HEK293 (cell line): Measurements from ENCODE around the gene DPH7.

Experiments used
- CTCF ChIA-PET: fragments of 350-600 bp; formaldehyde crosslinking; extraction: SDS; loops from one replicate; lab custom pipeline; 2021; ENCODE audit warnings: antibody characterized with exemption; lab: Yijun Ruan, JAX
- POLR2A ChIA-PET: fragments of 300-600 bp; formaldehyde crosslinking; extraction: SDS; loops from one replicate; lab custom pipeline; 2020; ENCODE audit warnings: antibody characterized with exemption, inconsistent platforms; lab: Yijun Ruan, JAX
- H3K27ac ChIP-seq: fragments of 200-500 bp; sonication (Bioruptor generic); 2 replicates; pipeline ENCODE4 v1.5.1; 2014; ENCODE audit warnings: low read depth, low read length, control low read depth, inconsistent platforms; ENCODE audit errors: extremely low read depth
- H3K36me3 ChIP-seq, 2 experiments: fragments of 200-500 bp in 1 of 2; sonication (Bioruptor generic) in 1 of 2; 1 replicate in 1 of 2; 2 replicates in 1 of 2; pipeline ENCODE4 v1.5.1; 2014 to 2017; ENCODE audit warnings: inconsistent platforms in 2 of 2, low read length in 2 of 2; ENCODE audit not compliant: control insufficient read depth in 2 of 2, insufficient read depth in 1 of 2
- H3K4me1 ChIP-seq: fragments of 200-500 bp; sonication (Bioruptor generic); 2 replicates; pipeline ENCODE4 v1.5.1; 2014; ENCODE audit warnings: mild to moderate bottlenecking, low read length, inconsistent platforms; ENCODE audit not compliant: control insufficient read depth, insufficient read depth
- H3K4me3 ChIP-seq: 2 replicates; pipeline ENCODE4 v1.5.1; 2011; ENCODE audit warnings: low read depth, mild to moderate bottlenecking, control low read depth, low read length, moderate library complexity
- H3K9me3 ChIP-seq: fragments of 200-500 bp; sonication (Bioruptor generic); 2 replicates; pipeline ENCODE4 v1.5.1; 2014; ENCODE audit warnings: low read depth, low read length, inconsistent platforms; ENCODE audit not compliant: control insufficient read depth, insufficient read depth
- CTCF ChIP-seq: fragments of 450-650 bp; formaldehyde crosslinking; IDR thresholded peaks from 2 replicates; pipeline ENCODE4 v1.5.1; 2016; ENCODE audit warnings: missing biosample characterization, missing genetic modification characterization
- GLI4 ChIP-seq: fragments of 450-650 bp; formaldehyde crosslinking; IDR thresholded peaks from 2 replicates; pipeline ENCODE4 v1.5.1; 2016; ENCODE audit warnings: missing biosample characterization, missing genetic modification characterization
- KLF9 ChIP-seq: fragments of 450-650 bp; formaldehyde crosslinking; IDR thresholded peaks from 2 replicates; pipeline ENCODE4 v1.5.1; 2016; ENCODE audit warnings: missing biosample characterization, missing genetic modification characterization, low read depth
- MYNN ChIP-seq: fragments of 450-650 bp; formaldehyde crosslinking; IDR thresholded peaks from 2 replicates; pipeline ENCODE4 v1.5.1; 2016; ENCODE audit warnings: missing biosample characterization, missing genetic modification characterization, borderline replicate concordance
- PRDM10 ChIP-seq: fragments of 450-650 bp; formaldehyde crosslinking; IDR thresholded peaks from 2 replicates; pipeline ENCODE4 v1.5.1; 2016; ENCODE audit warnings: missing biosample characterization, missing genetic modification characterization
- SP7 ChIP-seq: fragments of 450-650 bp; formaldehyde crosslinking; IDR thresholded peaks from 2 replicates; pipeline ENCODE4 v1.5.1; 2016; ENCODE audit warnings: missing biosample characterization, missing genetic modification characterization
- ZBTB21 ChIP-seq: fragments of 450-650 bp; formaldehyde crosslinking; IDR thresholded peaks from 2 replicates; pipeline ENCODE4 v1.5.1; 2017; ENCODE audit warnings: missing biosample characterization, missing genetic modification characterization
- ZIC2 ChIP-seq: fragments of 450-650 bp; formaldehyde crosslinking; IDR thresholded peaks from 2 replicates; pipeline ENCODE4 v1.5.1; 2016; ENCODE audit warnings: missing biosample characterization, missing genetic modification characterization
- ZNF221 ChIP-seq: fragments of 450-650 bp; formaldehyde crosslinking; IDR thresholded peaks from 2 replicates; pipeline ENCODE4 v1.5.1; 2017; ENCODE audit warnings: missing biosample characterization, missing genetic modification characterization, borderline replicate concordance
- ZNF416 ChIP-seq: fragments of 450-650 bp; formaldehyde crosslinking; IDR thresholded peaks from 2 replicates; pipeline ENCODE4 v1.5.1; 2016; ENCODE audit warnings: missing biosample characterization, missing genetic modification characterization
- ZNF600 ChIP-seq: fragments of 450-650 bp; formaldehyde crosslinking; IDR thresholded peaks from 2 replicates; pipeline ENCODE4 v1.5.1; 2016; ENCODE audit warnings: missing biosample characterization, missing genetic modification characterization
- ZNF645 ChIP-seq: fragments of 450-650 bp; formaldehyde crosslinking; IDR thresholded peaks from 2 replicates; pipeline ENCODE4; 2016; ENCODE audit warnings: missing biosample characterization, missing genetic modification characterization
- ZNF692 ChIP-seq: fragments of 450-650 bp; formaldehyde crosslinking; IDR thresholded peaks from 2 replicates; pipeline ENCODE4 v1.5.1; 2016; ENCODE audit warnings: missing biosample characterization, missing genetic modification characterization
- ZXDB ChIP-seq: fragments of 450-650 bp; formaldehyde crosslinking; IDR thresholded peaks from 2 replicates; pipeline ENCODE4 v1.5.1; 2016; ENCODE audit warnings: missing biosample characterization, missing genetic modification characterization

DPH7 gene

GRCh38 chr9:137581361-137582285 lies 2.9 kb upstream of the DPH7 start:
- Histone ChIP-seq H3K4me1 (no peaks in the 10 kb centered on the region; the same call in 1 of the 2 replicates), H3K36me3 (peaks cover 7 to 76% of the 10 kb centered on the region in 2 experiments; a peak in 2 of 3 replicates), H3K9me3 (no peaks in the 10 kb centered on the region), H3K27ac (no peak overlapping the region), H3K4me3 (no peak overlapping the region)
- TF ChIP-seq PRDM10 (tag by site-specific recombination), result peak; percentile 36; the same call in 1 of the 2 replicates
- no peak for TF ChIP-seq MYNN (tag by site-specific recombination)
- no peak for TF ChIP-seq ZNF645 (tag by site-specific recombination)
- 0 out of 2 replicates have a peak, but pooled peaks have one; percentile 29 for TF ChIP-seq ZNF600 (tag by site-specific recombination)
- peak; percentile 76 for TF ChIP-seq ZIC2
- TF ChIP-seq ZNF692 (tag by site-specific recombination), result peak; percentile 36; the same call in 1 of the 2 replicates
- CTCF ChIA-PET, result interaction anchor here (0.5 to 2.2 kb wide), 20 partner anchors 8 to 534 kb away, joined by 3 to 16 read pairs (median 4); partner anchors contain the start of genes EHMT1 and ZMYND19
- POLR2A ChIA-PET, result interaction anchor here (1.3 to 5.7 kb wide), 4 partner anchors 9 to 37 kb away, joined by 3 to 28 read pairs (median 17); partner anchors contain the start of genes ARRDC1, EHMT1 and ZMYND19

GRCh38 chr9:137580954-137581322 lies 2.2 kb upstream of the DPH7 start:
- H3K27ac ChIP-seq, result no peak overlapping the region
- TF ChIP-seq ZNF221 (no peak), GLI4 (tag by site-specific recombination) (no peak), SP7 (no peak), ZXDB (tag by site-specific recombination) (no peak), KLF9 (tag by site-specific recombination) (no peak), ZBTB21 (tag by site-specific recombination) (no peak), ZNF416 (tag by site-specific recombination) (no peak), CTCF (tag by site-specific recombination) (0 out of 2 replicates have a peak, but pooled peaks have one; percentile 0)
- peaks cover 13 to 75% of the 10 kb centered on the region in 2 experiments; a peak in 2 of 3 replicates for H3K36me3 ChIP-seq
- H3K4me1 ChIP-seq, result no peaks in the 10 kb centered on the region; the same call in 1 of the 2 replicates
- ChIA-PET POLR2A (interaction anchor here (0.6 to 5.7 kb wide), 4 partner anchors 10 to 288 kb away, joined by 4 to 28 read pairs (median 17); partner anchors contain the start of genes ARRDC1, EHMT1 and ZMYND19), CTCF (interaction anchor here (0.5 to 2.2 kb wide), 10 partner anchors 15 to 357 kb away, joined by 3 to 16 read pairs (median 4); no protein-coding TSS in a partner anchor)
- no peaks in the 10 kb centered on the region for H3K9me3 ChIP-seq
- no peak overlapping the region for H3K4me3 ChIP-seq
